Neural progenitor cell (in vitro differentiated cells): ENCODE measurements around the gene DLGAP4.

Experiments used
- CTCF ChIP-seq: fragments of 200-600 bp; sonication (generic); IDR thresholded peaks from 2 replicates; pipeline ENCODE4 v1.5.1; 2017; ENCODE audit warnings: antibody characterized with exemption, mild to moderate bottlenecking
- EZH2 ChIP-seq: fragments of 200-600 bp; sonication (generic); IDR thresholded peaks from 2 replicates; pipeline ENCODE4 v1.6.1; 2017; ENCODE audit warnings: antibody characterized with exemption, mild to moderate bottlenecking, moderate library complexity
- EZH2phosphoT487 ChIP-seq: fragments of 200-600 bp; sonication (generic); IDR thresholded peaks from 2 replicates; pipeline ENCODE4 v1.6.1; 2017; ENCODE audit warnings: antibody characterized with exemption

GRCh38 chr20:36479938-36480337, 173.8 kb downstream of the DLGAP4 start:
- no peak for TF ChIP-seq CTCF
- no peak for TF ChIP-seq EZH2
- TF ChIP-seq EZH2phosphoT487 = no peak
